A673 (cell line): ENCODE results near the gene GREB1L.

Experiments used
- CTCF ChIP-seq: fragments of 300-800, 200-600 bp; sonication (generic); conservative IDR thresholded peaks from 2 replicates; pipeline ENCODE4 v1.5.1; 2017; ENCODE audit warnings: low read depth, mild to moderate bottlenecking, antibody characterized with exemption, low read length, moderate library complexity, mixed read lengths
- EZH2 ChIP-seq: fragments of 200-600 bp; sonication (generic); IDR thresholded peaks from 2 replicates; pipeline ENCODE4 v1.6.1; 2017; ENCODE audit warnings: borderline replicate concordance, low read depth, mild to moderate bottlenecking, mixed read lengths, antibody characterized with exemption, low read length; ENCODE audit not compliant: poor library complexity, severe bottlenecking

DNA sequence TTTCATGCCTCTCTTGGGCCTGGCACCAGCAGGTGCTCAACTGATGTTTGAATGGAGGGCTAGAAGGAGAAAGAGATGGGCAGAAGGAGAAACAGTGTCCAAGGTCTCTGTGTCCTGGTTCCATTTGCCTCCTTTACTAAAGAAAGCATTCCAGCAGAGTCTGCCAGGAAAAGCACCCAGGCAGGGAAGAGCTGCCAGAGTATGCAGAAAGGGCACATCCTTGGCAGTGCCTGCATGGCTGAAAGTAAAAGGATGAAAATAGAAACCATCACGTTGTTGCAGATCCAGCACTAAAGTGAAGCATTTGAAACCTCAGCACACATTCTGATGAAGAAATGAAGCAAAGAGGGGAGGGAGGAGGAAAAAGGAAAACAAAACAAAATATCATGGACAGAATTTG lies 216.3 kb downstream of the GREB1L start:
- no peak for TF ChIP-seq EZH2
- no peak for TF ChIP-seq CTCF
